ENCODE measurements around the gene GPALPP1. TPM values are rescaled to one million over a fixed set of nuclear protein-coding genes. Genes with fewer than 3 reads are reported as not detected.

GPALPP1 gene
- total RNA-seq, 1 experiment from 2014 or later, result 26.9 TPM

GRCh38 chr13:45004096-45004495 lies 14.8 kb downstream of the GPALPP1 start:
- DNase-seq (ENCODE audit: low read depth), result no peak

- no peak for DNase-seq (ENCODE audit: low read depth)
Observed at GRCh38 chr13:45007225-45007624, 17.9 kb downstream of the GPALPP1 start.

- DNase-seq (ENCODE audit: low read depth), result no peak
Observed at GRCh38 chr13:45007823-45008222, 18.5 kb downstream of the GPALPP1 start.

GRCh38 chr13:45011198-45011597 lies 21.9 kb downstream of the GPALPP1 start:
- DNase-seq (ENCODE audit: low read depth), result no peak

- DNase-seq (ENCODE audit: low read depth), result peak; percentile 40
Observed at GRCh38 chr13:45015300-45015699, 26.0 kb downstream of the GPALPP1 start.

GRCh38 chr13:45016792-45017425 lies 27.6 kb downstream of the GPALPP1 start:
- DNase-seq (ENCODE audit: low read depth), result no peak

GRCh38 chr13:45019981-45020380 lies 30.6 kb downstream of the GPALPP1 start:
- peak; percentile 9 for DNase-seq (ENCODE audit: low read depth)

GRCh38 chr13:45021250-45021649 lies 31.9 kb downstream of the GPALPP1 start:
- no peak for DNase-seq (ENCODE audit: low read depth)

GRCh38 chr13:45024847-45025246 lies 35.5 kb downstream of the GPALPP1 start:
- no peak for DNase-seq (ENCODE audit: low read depth)

GRCh38 chr13:45034342-45034741 lies 45.0 kb downstream of the GPALPP1 start:
- no peak for DNase-seq (ENCODE audit: low read depth)

GRCh38 chr13:45036206-45036605 lies 46.9 kb downstream of the GPALPP1 start:
- DNase-seq (ENCODE audit: low read depth), result no peak

GRCh38 chr13:45040173-45040572 lies 50.8 kb downstream of the GPALPP1 start:
- no peak for DNase-seq (ENCODE audit: low read depth)

- peak; percentile 77 for DNase-seq (ENCODE audit: low read depth)
Observed at GRCh38 chr13:45040622-45041021, 51.3 kb downstream of the GPALPP1 start.

- no peak for DNase-seq (ENCODE audit: low read depth)
Observed at GRCh38 chr13:45042539-45042938, 53.2 kb downstream of the GPALPP1 start.

- no peak for DNase-seq (ENCODE audit: low read depth)
Observed at GRCh38 chr13:45046445-45046844, 57.1 kb downstream of the GPALPP1 start.

- DNase-seq (ENCODE audit: low read depth), result peak; percentile 84
Observed at GRCh38 chr13:45047394-45048310, 58.3 kb downstream of the GPALPP1 start.

- DNase-seq (ENCODE audit: low read depth), result no peak
Observed at GRCh38 chr13:45048890-45049407, 59.6 kb downstream of the GPALPP1 start.

- no peak for DNase-seq (ENCODE audit: low read depth)
Observed at GRCh38 chr13:45049478-45049877, 60.1 kb downstream of the GPALPP1 start.

- no peak for DNase-seq (ENCODE audit: low read depth)
Observed at GRCh38 chr13:45051315-45051714, 62.0 kb downstream of the GPALPP1 start.

- peak; percentile 95 for DNase-seq (ENCODE audit: low read depth)
Observed at GRCh38 chr13:45055198-45055901, 66.0 kb downstream of the GPALPP1 start.

GRCh38 chr13:45055902-45056648 lies 66.7 kb downstream of the GPALPP1 start:
- peak; percentile 79 for DNase-seq (ENCODE audit: low read depth)
